K562 (cell line): ENCODE results near the gene ATXN7L1. TPM values are rescaled to one million over a fixed set of nuclear protein-coding genes. Genes with fewer than 3 reads are reported as not detected.

Experiments
- ATAC-seq: fragments of 200-7000 bp; cut with Tn5 transposase; 3 replicates; pipeline ENCODE4 v1.9.1; 2020; ENCODE audit warnings: moderate library complexity
- BruUV-seq: library from RNA; stranded (reverse); fragments of 400-500 nt; replicated peaks from 2 replicates; lab custom pipeline; 2021; lab: Mats Ljungman, UMichigan
- CTCF ChIA-PET: fragments of 300-600 bp; formaldehyde crosslinking; extraction: SDS; loops from one replicate; lab custom pipeline; 2021; ENCODE audit warnings: low intra/inter-chr PET ratio; lab: Yijun Ruan, JAX
- POLR2A ChIA-PET: fragments of 300-600, 350-650 bp; sonication (Branson Sonifier 250); formaldehyde crosslinking; extraction: SDS; loops from one replicate; lab custom pipeline; 2021; ENCODE audit warnings: antibody characterized with exemption, inconsistent platforms; lab: Yijun Ruan, JAX
- DNase-seq, 4 experiments: peaks; one replicate each; pipeline versions ENCODE4 v3.0.0 to v3.0.0-alpha.2; 2011 to 2018; ENCODE audit warnings: low spot score in 3 of 4, mixed read lengths in 3 of 4; ENCODE audit errors: extremely low read depth in 1 of 4
- FAIRE-seq: peaks from 2 replicates; lab custom pipeline; 2011; peaks lifted over from hg19 to GRCh38; lab: Jason Lieb, UNC
- H2AFZ ChIP-seq: 2 replicates; pipeline ENCODE4 v1.6.0; 2011; ENCODE audit warnings: low read depth, low read length, control low read depth, inconsistent platforms
- H3K27ac ChIP-seq: fragments of 200-600 bp; 3 replicates; pipeline ENCODE4 v1.8.0; 2011; ENCODE audit warnings: low read depth, mild to moderate bottlenecking, control low read depth, inconsistent platforms, low read length, moderate library complexity, mixed read lengths; ENCODE audit errors: extremely low read depth
- H3K27me3 ChIP-seq, 2 experiments: fragments of 300-600 bp in 1 of 2; 2 replicates in 1 of 2; 3 replicates in 1 of 2; pipeline versions ENCODE4 v1.6.0 to v1.8.0; 2011; ENCODE audit warnings: inconsistent platforms in 2 of 2, low read length in 2 of 2, mild to moderate bottlenecking in 1 of 2, mixed read lengths in 1 of 2, moderate library complexity in 1 of 2; ENCODE audit not compliant: control insufficient read depth in 2 of 2, insufficient read depth in 2 of 2
- H3K36me3 ChIP-seq: fragments of 300-600 bp; 3 replicates; pipeline ENCODE4 v1.8.0; 2011; ENCODE audit warnings: mild to moderate bottlenecking, low read length, inconsistent platforms; ENCODE audit not compliant: control insufficient read depth, insufficient read depth
- H3K4me1 ChIP-seq, 2 experiments: fragments of 200-600 bp in 1 of 2; replicated peaks in 1 of 2; 2 replicates in 1 of 2; 3 replicates in 1 of 2; pipeline versions ENCODE4 v1.5.1 to v1.8.0; 2011; ENCODE audit warnings: inconsistent platforms in 2 of 2, low read length in 2 of 2, mild to moderate bottlenecking in 1 of 2, mixed read lengths in 1 of 2, moderate library complexity in 1 of 2; ENCODE audit not compliant: control insufficient read depth in 2 of 2, insufficient read depth in 2 of 2
- H3K4me2 ChIP-seq: 2 replicates; pipeline ENCODE4 v1.6.1; 2011; ENCODE audit warnings: low read length, control low read depth, inconsistent platforms, mixed read lengths; ENCODE audit not compliant: insufficient read depth
- H3K4me3 ChIP-seq: fragments of 200-600 bp; sonication (generic), shearing (Covaris generic); 2 replicates; pipeline ENCODE4 v1.5.1; 2016; ENCODE audit warnings: control low read depth, inconsistent platforms
- H3K79me2 ChIP-seq: fragments of 200-600 bp; 3 replicates; pipeline ENCODE4 v1.8.0; 2011; ENCODE audit warnings: low read length, inconsistent platforms; ENCODE audit not compliant: control insufficient read depth, insufficient read depth
- H3K9ac ChIP-seq, 2 experiments: 2 replicates each; pipeline versions ENCODE4 v1.6.0 to v1.6.1; 2011; ENCODE audit warnings: low read depth in 2 of 2, low read length in 2 of 2, control low read depth in 1 of 2, inconsistent platforms in 1 of 2, mild to moderate bottlenecking in 1 of 2, mixed read lengths in 1 of 2; ENCODE audit not compliant: insufficient read depth in 1 of 2
- H3K9me1 ChIP-seq: one replicate; pipeline ENCODE4 v1.6.0; 2011; ENCODE audit warnings: inconsistent platforms, mild to moderate bottlenecking, low read length, moderate library complexity; ENCODE audit not compliant: control insufficient read depth, insufficient read depth
- H3K9me3 ChIP-seq: replicated peaks from 2 replicates; pipeline ENCODE4 v1.5.1; 2011; ENCODE audit warnings: low read depth, low read length, inconsistent platforms; ENCODE audit not compliant: control insufficient read depth, insufficient read depth
- H4K20me1 ChIP-seq: replicated peaks from 2 replicates; pipeline ENCODE4 v1.6.1; 2011; ENCODE audit warnings: low read length, inconsistent platforms, mixed read lengths; ENCODE audit not compliant: control insufficient read depth, insufficient read depth
- ARNT ChIP-seq, 2 experiments: fragments of 450-650 bp; IDR thresholded peaks; 2 replicates each; pipeline ENCODE4 v1.6.1; 2016; ENCODE audit warnings: mild to moderate bottlenecking in 1 of 2
- CBFA2T3 ChIP-seq: fragments of 450-650 bp; IDR thresholded peaks from 2 replicates; pipeline ENCODE4 v1.6.1; 2017
- FOXA1 ChIP-seq: fragments of 450-650 bp; IDR thresholded peaks from 2 replicates; pipeline ENCODE4 v1.6.1; 2016; ENCODE audit warnings: mild to moderate bottlenecking, borderline replicate concordance
- MTA3 ChIP-seq: fragments of 450-650 bp; formaldehyde crosslinking; IDR thresholded peaks from 2 replicates; pipeline ENCODE4 v1.6.1; 2017; ENCODE audit warnings: mild to moderate bottlenecking, borderline replicate concordance
- SP2 ChIP-seq: IDR thresholded peaks from 2 replicates; pipeline ENCODE4 v1.6.1; 2011; ENCODE audit warnings: mild to moderate bottlenecking, low read depth, low read length, moderate library complexity; ENCODE audit not compliant: poor library complexity, severe bottlenecking; ENCODE audit errors: extremely low read depth
- ZNF280B ChIP-seq: fragments of 250-450 bp; sonication (Bioruptor Pico); IDR thresholded peaks from 2 replicates; pipeline ENCODE4 v1.5.1; 2021; ENCODE audit warnings: mild to moderate bottlenecking
- ZNF592 ChIP-seq: fragments of 450-650 bp; IDR thresholded peaks from 2 replicates; pipeline ENCODE4 v1.6.1; 2017; ENCODE audit warnings: antibody characterized with exemption, mild to moderate bottlenecking
- WGBS: fragments of 100-300 bp; shearing (Covaris generic); methylation state at CpG from one replicate; pipeline ENCODE4 v1.1.6; 2016; ENCODE audit warnings: low coverage, mixed read lengths; ENCODE audit not compliant: insufficient coverage; ENCODE audit errors: missing lambda C conversion rate; 5-methylcytosine and 5-hydroxymethylcytosine counted together
- in situ Hi-C: fragments of 300-500 bp; cut with MboI; formaldehyde crosslinking; loops from 4 replicates; pipeline ENCODE4 v1.15.0; 2018; ENCODE audit warnings: inconsistent platforms, mixed read lengths
- intact Hi-C: fragments of 100-400 bp; cut with micrococcal nuclease; formaldehyde crosslinking; loops from 2 replicates; pipeline ENCODE4 v1.14.2; 2022
- polyA plus RNA-seq, 8 experiments: library from polyadenylated mRNA; depleted of rRNA in 4 of 8; stranded (reverse) in 5 of 8; unstranded in 3 of 8; fragments of >200 nt; fragmentation: Nextera tagmentation in 2 of 8; fragmentation: Illumina TruSeq in 1 of 8; extraction: Ambion mirVana in 2 of 8; extraction: Trizol in 1 of 8; gene quantifications; 2 replicates each; pipeline versions ENCODE4 v1.2.1 to v1.2.3, GENCODE V29; 2011 to 2014; ENCODE audit warnings: inconsistent platforms in 1 of 8, missing spikeins in 1 of 8
- total RNA-seq, 7 experiments: library from RNA; depleted of rRNA in 6 of 7; stranded (reverse); fragments of >200 nt in 6 of 7; fragmentation: Illumina TruSeq in 2 of 7; extraction: Trizol in 2 of 7; gene quantifications; 2 replicates each; pipeline versions ENCODE4 v1.2.1 to v1.2.3, GENCODE V29; 2011 to 2021; ENCODE audit warnings: low replicate concordance in 1 of 7

Gene ATXN7L1
- total and polyA plus RNA-seq, 9 of the 15 experiments (the other 6 are each of a cell fraction or from before 2014, with no cell fraction given), result 6.6 to 13.7 (median 10.7) TPM

DNA sequence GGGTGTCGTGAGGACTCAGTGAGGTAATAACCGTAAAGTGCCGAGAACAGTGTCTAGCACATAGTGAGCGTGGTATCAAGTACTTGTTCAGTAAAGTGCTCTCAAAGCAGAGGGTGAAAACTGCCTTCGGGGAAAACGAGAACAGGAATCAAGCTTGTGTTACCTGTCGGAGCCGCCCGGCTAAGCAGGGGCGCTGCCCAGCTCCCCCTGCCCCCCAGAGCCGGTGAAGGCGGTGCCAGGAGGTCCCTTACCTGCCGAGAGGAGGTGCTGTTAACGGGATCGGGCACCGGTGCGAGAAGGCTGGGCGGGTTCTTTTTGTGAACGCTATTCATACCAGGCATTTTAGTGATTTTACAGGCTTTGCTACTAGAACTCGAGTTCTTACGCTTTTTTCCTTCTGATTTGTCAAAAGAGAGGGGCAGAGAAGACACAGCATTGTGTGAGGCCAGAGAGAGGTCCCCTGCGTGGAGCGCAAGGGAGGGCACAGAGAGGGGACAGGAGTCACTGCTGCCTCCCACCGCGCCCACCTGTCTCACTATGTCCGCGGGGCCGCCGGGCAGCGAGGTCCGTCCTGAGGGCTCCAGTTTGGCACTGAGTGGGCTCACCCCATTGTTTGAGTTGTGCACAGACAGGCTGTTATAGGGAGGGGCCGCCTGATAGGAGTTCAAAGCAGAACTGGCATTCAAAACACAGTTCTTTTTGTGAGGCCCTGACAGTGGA is 262.6 kb downstream of the ATXN7L1 start:
- TF ChIP-seq SP2 (no peak), ZNF280B (CRISPR knock-in tag) (no peak), ARNT (IDR thresholded peaks at IDR 0.05) (no peak), CBFA2T3 (no peak), FOXA1 (no peak), MTA3 (no peak), ZNF592 (no peak)
- BruUV-seq, result no TSS peak
- CTCF ChIA-PET, result no interaction called here
- no peak overlapping the region for H3K4me3 ChIP-seq
- no peak overlapping the region for H3K9ac ChIP-seq
- DNase-seq (no peak), ATAC-seq (no peak), FAIRE-seq (no peak)
- H3K4me2 ChIP-seq, result no peak overlapping the region
- in situ Hi-C loops, result loop anchor here (10.0 kb wide), 1 partner anchor 959 kb away; no protein-coding TSS in a partner anchor
- no peaks in the 10 kb centered on the region for H3K9me1 ChIP-seq
- POLR2A ChIA-PET, result interaction anchor here (0.6 to 0.7 kb wide), 2 partner anchors 19 to 606 kb away, joined by 3 to 4 read pairs; no protein-coding TSS in a partner anchor
- WGBS, result 52% methylated on average over 31 of the region's 32 CpGs
- intact Hi-C loops, result no loop called here
- no peaks in the 10 kb centered on the region for H3K9me3 ChIP-seq
- H2AFZ ChIP-seq, result no peak overlapping the region
- peaks cover 4 to 45% of the 10 kb centered on the region in 2 experiments; a peak in 3 of 5 replicates for H3K27me3 ChIP-seq
- H3K4me1 ChIP-seq, result peaks cover 0 to 12% of the 10 kb centered on the region in 2 experiments; a peak in 1 of 5 replicates
- H4K20me1 ChIP-seq, result 0 out of 2 replicates have a peak, but pooled peaks cover 6% of the 10 kb centered on the region
- H3K27ac ChIP-seq, result no peak overlapping the region
- no peaks in the 10 kb centered on the region for H3K36me3 ChIP-seq
- no peaks in the 10 kb centered on the region for H3K79me2 ChIP-seq
